ENCODE results near the gene ADGRG1.

ADGRG1 gene

GRCh38 chr16:57713596-57713995 lies 85.2 kb downstream of the ADGRG1 start:
- DNase-seq (ENCODE audit: low spot score), result no peak
- no peak for TF ChIP-seq CTCF (IDR thresholded peaks at IDR 0.05; ENCODE audit: extremely low read depth, insufficient read depth, missing control alignments)
- in situ Hi-C loops (cut with MboI; ENCODE audit: low pct_unique_long_range_greater_than_20kb, low sequenced_read_pairs, unreplicated experiment), result no loop called here

- in situ Hi-C loops (cut with MboI; ENCODE audit: low pct_unique_long_range_greater_than_20kb, low sequenced_read_pairs, unreplicated experiment), result no loop called here
- no peak for TF ChIP-seq CTCF (IDR thresholded peaks at IDR 0.05; ENCODE audit: extremely low read depth, insufficient read depth, missing control alignments)
- no peak for DNase-seq (ENCODE audit: low spot score)
Measured at GRCh38 chr16:57714047-57714446, 85.6 kb downstream of the ADGRG1 start.

All from GM13977 (cell line).